NCI-H2196 (cell line): ENCODE results near the gene PRDX5.

ENCODE experiments used
- DNase-seq: peaks from one replicate; lab custom pipeline; 2025; ENCODE audit not compliant: unreplicated experiment; lab: John Stamatoyannopoulos, UW

Gene PRDX5

GRCh38 chr11:64317961-64318765 lies at the start of gene PRDX5:
Gene PRDX5 (plus strand): TSS chr11:64318121. CDS start chr11:64318216, 95 bp downstream.
- DNase-seq: peak; percentile 94

- peak; percentile 48 for DNase-seq
Observed at GRCh38 chr11:64268893-64269539, 48.9 kb upstream of the PRDX5 start.

- peak; percentile 99 for DNase-seq
Observed at GRCh38 chr11:64269540-64270220, 48.2 kb upstream of the PRDX5 start.

GRCh38 chr11:64275031-64275800 lies 42.7 kb upstream of the PRDX5 start:
- DNase-seq: no peak

- no peak for DNase-seq
Observed at GRCh38 chr11:64275841-64276240, 42.1 kb upstream of the PRDX5 start.

GRCh38 chr11:64276653-64277431 lies 41.1 kb upstream of the PRDX5 start:
- no peak for DNase-seq

GRCh38 chr11:64278576-64279190 lies 39.2 kb upstream of the PRDX5 start:
- no peak for DNase-seq

GRCh38 chr11:64281957-64282770 lies 35.8 kb upstream of the PRDX5 start:
- no peak for DNase-seq

GRCh38 chr11:64283092-64283491 lies 34.8 kb upstream of the PRDX5 start:
- DNase-seq: no peak

- DNase-seq: peak; percentile 91
Observed at GRCh38 chr11:64284048-64284961, 33.6 kb upstream of the PRDX5 start, which contains the start of gene BAD. Gene BAD (minus strand): TSS chr11:64284665. CDS start chr11:64284368, 297 bp downstream.

- peak; percentile 89 for DNase-seq
Observed at GRCh38 chr11:64284962-64285884, 32.7 kb upstream of the PRDX5 start, which contains the start of gene GPR137. Gene GPR137 (plus strand): TSS chr11:64285848. CDS start chr11:64286525, 677 bp downstream.

- DNase-seq: peak; percentile 67
Observed at GRCh38 chr11:64285885-64286800, 31.8 kb upstream of the PRDX5 start.

- no peak for DNase-seq
Observed at GRCh38 chr11:64286801-64287159, 31.1 kb upstream of the PRDX5 start.

GRCh38 chr11:64287676-64288352 lies 30.1 kb upstream of the PRDX5 start:
- no peak for DNase-seq

GRCh38 chr11:64288353-64288750 lies 29.6 kb upstream of the PRDX5 start:
- no peak for DNase-seq
